IMR-90 (cell line): ENCODE data around the gene LRRC47. TPM values are rescaled to one million over a fixed set of nuclear protein-coding genes. Genes with fewer than 3 reads are reported as not detected.

Experiments used
- ATAC-seq: fragments of 200-7000 bp; cut with Tn5 transposase; 2 replicates; pipeline ENCODE4 v1.9.1; 2020; ENCODE audit warnings: low read depth, mild to moderate bottlenecking, moderate library complexity
- BruUV-seq: library from RNA; stranded (reverse); fragments of 400-500 nt; replicated peaks from 2 replicates; lab custom pipeline; 2021; lab: Mats Ljungman, UMichigan
- CTCF ChIA-PET: fragments of 300-600 bp; formaldehyde crosslinking; extraction: SDS; loops from one replicate; lab custom pipeline; 2021; ENCODE audit warnings: antibody characterized with exemption; lab: Yijun Ruan, JAX
- POLR2A ChIA-PET: fragments of 300-600 bp; sonication (Branson Sonifier 250); formaldehyde crosslinking; loops from one replicate; lab custom pipeline; 2022; ENCODE audit warnings: antibody characterized with exemption; ENCODE audit not compliant: unreplicated experiment; lab: Charles Lee
- DNase-seq: peaks from one replicate; pipeline ENCODE4 v3.0.0; 2013
- H2AFZ ChIP-seq: replicated peaks from 2 replicates; pipeline ENCODE3; 2013; ENCODE audit warnings: low read length, mild to moderate bottlenecking; ENCODE audit not compliant: poor library complexity
- H2AK5ac ChIP-seq: 2 replicates; pipeline ENCODE4 v1.6.1; 2013; ENCODE audit warnings: low read depth, low read length, inconsistent platforms
- H2AK9ac ChIP-seq: replicated peaks from 2 replicates; pipeline ENCODE3; 2013; ENCODE audit warnings: mild to moderate bottlenecking, low read depth, low read length, moderate library complexity; ENCODE audit not compliant: poor library complexity
- H2BK120ac ChIP-seq: 2 replicates; pipeline ENCODE4 v1.6.1; 2013; ENCODE audit warnings: low read depth, low read length, inconsistent platforms
- H2BK15ac ChIP-seq: 3 replicates; pipeline ENCODE4 v1.6.1; 2013; ENCODE audit warnings: low read depth, low read length, inconsistent platforms
- H2BK20ac ChIP-seq: 2 replicates; pipeline ENCODE4 v1.6.1; 2013; ENCODE audit warnings: low read depth, mild to moderate bottlenecking, inconsistent platforms, low read length, moderate library complexity
- H2BK5ac ChIP-seq: 2 replicates; pipeline ENCODE4 v1.6.1; 2013; ENCODE audit warnings: mild to moderate bottlenecking, low read depth, low read length, inconsistent platforms; ENCODE audit not compliant: poor library complexity, severe bottlenecking
- H3K14ac ChIP-seq: replicated peaks from 2 replicates; pipeline ENCODE4 v1.6.1; 2013; ENCODE audit warnings: low read depth, low read length, inconsistent platforms
- H3K18ac ChIP-seq: 2 replicates; pipeline ENCODE4 v1.6.1; 2013; ENCODE audit warnings: low read depth, low read length, control low read depth
- H3K23ac ChIP-seq: 2 replicates; pipeline ENCODE4 v1.6.1; 2013; ENCODE audit warnings: low read depth, low read length, inconsistent platforms
- H3K27ac ChIP-seq: 2 replicates; pipeline ENCODE4 v1.5.1; 2013; ENCODE audit warnings: mild to moderate bottlenecking, control low read depth, low read length; ENCODE audit not compliant: insufficient read depth
- H3K27me3 ChIP-seq: 2 replicates; pipeline ENCODE4 v1.6.1; 2013; ENCODE audit warnings: low read length; ENCODE audit not compliant: control insufficient read depth, insufficient read depth
- H3K36me3 ChIP-seq: 2 replicates; pipeline ENCODE4 v1.6.1; 2013; ENCODE audit warnings: low read length, mixed read lengths; ENCODE audit not compliant: control insufficient read depth, insufficient read depth
- H3K4ac ChIP-seq: 2 replicates; pipeline ENCODE4 v1.6.1; 2013; ENCODE audit warnings: low read depth, low read length, inconsistent platforms
- H3K4me1 ChIP-seq: 2 replicates; pipeline ENCODE4 v1.6.1; 2013; ENCODE audit warnings: low read length, mixed read lengths; ENCODE audit not compliant: control insufficient read depth, insufficient read depth
- H3K4me2 ChIP-seq: 2 replicates; pipeline ENCODE4 v1.6.1; 2013; ENCODE audit warnings: low read depth, mild to moderate bottlenecking, control low read depth, low read length, moderate library complexity
- H3K4me3 ChIP-seq: 2 replicates; pipeline ENCODE4 v1.5.1; 2013; ENCODE audit warnings: low read depth, mild to moderate bottlenecking, control low read depth, low read length, moderate library complexity; ENCODE audit not compliant: insufficient read depth
- H3K56ac ChIP-seq: 2 replicates; pipeline ENCODE4 v1.6.1; 2013; ENCODE audit warnings: low read length, inconsistent platforms; ENCODE audit not compliant: insufficient read depth; ENCODE audit errors: extremely low read depth
- H3K79me1 ChIP-seq, 2 experiments: 2 replicates each; pipeline ENCODE4 v1.6.1; 2013; ENCODE audit warnings: low read length in 2 of 2, inconsistent platforms in 1 of 2, low read depth in 1 of 2
- H3K9ac ChIP-seq: 2 replicates; pipeline ENCODE4 v1.6.1; 2013; ENCODE audit warnings: low read depth, low read length, control low read depth
- H3K9me1 ChIP-seq: 2 replicates; pipeline ENCODE4 v1.6.1; 2013; ENCODE audit warnings: low read length, inconsistent platforms; ENCODE audit not compliant: insufficient read depth
- H3K9me3 ChIP-seq: 2 replicates; pipeline ENCODE4 v1.6.1; 2013; ENCODE audit warnings: low read length; ENCODE audit not compliant: control insufficient read depth, insufficient read depth
- H4K20me1 ChIP-seq: 2 replicates; pipeline ENCODE4 v1.6.1; 2013; ENCODE audit warnings: low read length, inconsistent platforms; ENCODE audit not compliant: insufficient read depth
- H4K5ac ChIP-seq: 2 replicates; pipeline ENCODE4 v1.6.1; 2013; ENCODE audit warnings: mild to moderate bottlenecking, low read depth, low read length, control low read depth
- H4K8ac ChIP-seq, 2 experiments: 2 replicates each; pipeline ENCODE4 v1.6.1; 2013; ENCODE audit warnings: low read depth in 2 of 2, low read length in 2 of 2, control low read depth in 1 of 2, inconsistent platforms in 1 of 2
- H4K91ac ChIP-seq: 2 replicates; pipeline ENCODE4 v1.6.1; 2013; ENCODE audit warnings: low read depth, low read length, inconsistent platforms; ENCODE audit not compliant: insufficient read depth
- BHLHE40 ChIP-seq: fragments of 150-350 bp; IDR thresholded peaks from 2 replicates; pipeline ENCODE4 v1.6.1; 2016; ENCODE audit warnings: mild to moderate bottlenecking, low read depth, low read length
- CEBPB ChIP-seq: IDR thresholded peaks from 2 replicates; pipeline ENCODE4 v1.6.1; 2012; ENCODE audit warnings: low read depth, low read length, improper control_type of control experiment
- CHD1 ChIP-seq: IDR thresholded peaks from 2 replicates; pipeline ENCODE4 v1.6.1; 2012; ENCODE audit warnings: low read depth, low read length, improper control_type of control experiment
- FOS ChIP-seq: fragments of 150-350 bp; IDR thresholded peaks from 2 replicates; pipeline ENCODE4 v1.6.1; 2016; ENCODE audit warnings: low read depth, low read length
- MAFK ChIP-seq: IDR thresholded peaks from 2 replicates; pipeline ENCODE4 v1.6.1; 2012; ENCODE audit warnings: low read depth, low read length, improper control_type of control experiment
- MAZ ChIP-seq: IDR thresholded peaks from 2 replicates; pipeline ENCODE4 v1.6.1; 2012; ENCODE audit warnings: low read depth, mild to moderate bottlenecking, low read length, improper control_type of control experiment, moderate library complexity, borderline replicate concordance
- NFE2L2 ChIP-seq: fragments of 150-350 bp; IDR thresholded peaks from 2 replicates; pipeline ENCODE4 v1.6.1; 2016; ENCODE audit warnings: low read depth, mild to moderate bottlenecking, low read length
- POLR2A ChIP-seq: IDR thresholded peaks from 2 replicates; pipeline ENCODE4 v1.6.1; 2012; ENCODE audit warnings: mild to moderate bottlenecking, low read depth, low read length
- RAD21 ChIP-seq: IDR thresholded peaks from 2 replicates; pipeline ENCODE4 v1.6.1; 2012; ENCODE audit warnings: low read length, improper control_type of control experiment
- WGBS, 2 experiments: methylation state at CpG; one replicate each; pipeline versions ENCODE4 v1.1.5 to v1.1.7; 2013; ENCODE audit warnings: missing lambda C conversion rate in 2 of 2; ENCODE audit not compliant: insufficient read length in 1 of 2; ENCODE audit errors: extremely low coverage in 2 of 2; 5-methylcytosine and 5-hydroxymethylcytosine counted together
- dilution Hi-C: fragments of 300-500 bp; cut with HindIII; formaldehyde crosslinking; loops from one replicate; pipeline ENCODE4 v1.14.3; 2018; ENCODE audit warnings: low sequenced_read_pairs; ENCODE audit not compliant: unreplicated experiment
- in situ Hi-C: fragments of 300-500 bp; cut with MboI; formaldehyde crosslinking; loops from 3 replicates; pipeline ENCODE4 v1.14.3; 2019; ENCODE audit warnings: low sequenced_read_pairs, inconsistent platforms, mixed read lengths
- intact Hi-C: fragments of 100-400 bp; cut with micrococcal nuclease; formaldehyde crosslinking; loops from 2 replicates; pipeline ENCODE4 v1.10.0; 2022
- polyA plus RNA-seq, 3 experiments: library from polyadenylated mRNA; depleted of rRNA; stranded (reverse); fragments of >200 nt; gene quantifications; 2 replicates each; pipeline ENCODE4 v1.2.3, GENCODE V29; 2012; ENCODE audit warnings: low replicate concordance in 1 of 3
- total RNA-seq: library from RNA; depleted of rRNA; stranded (reverse); fragments of >200 nt; gene quantifications from 2 replicates; pipeline ENCODE4 v1.2.3, GENCODE V29; 2012
- TF ChIP-seq, protein P1 (sequence below): conservative IDR thresholded peaks from 2 replicates; pipeline ENCODE4 v1.5.1; 2012; ENCODE audit warnings: mild to moderate bottlenecking, low read depth, low read length, improper control_type of control experiment
- TF ChIP-seq, protein P2 (sequence below): fragments of 150-350 bp; IDR thresholded peaks from 2 replicates; pipeline ENCODE4 v1.6.1; 2017; ENCODE audit warnings: mild to moderate bottlenecking, antibody characterized with exemption, low read length, low read depth

Gene LRRC47
- total and polyA plus RNA-seq, 2 of the 4 experiments (the other 2 are of a cell fraction): 15.2 to 19.7 TPM

DNA sequence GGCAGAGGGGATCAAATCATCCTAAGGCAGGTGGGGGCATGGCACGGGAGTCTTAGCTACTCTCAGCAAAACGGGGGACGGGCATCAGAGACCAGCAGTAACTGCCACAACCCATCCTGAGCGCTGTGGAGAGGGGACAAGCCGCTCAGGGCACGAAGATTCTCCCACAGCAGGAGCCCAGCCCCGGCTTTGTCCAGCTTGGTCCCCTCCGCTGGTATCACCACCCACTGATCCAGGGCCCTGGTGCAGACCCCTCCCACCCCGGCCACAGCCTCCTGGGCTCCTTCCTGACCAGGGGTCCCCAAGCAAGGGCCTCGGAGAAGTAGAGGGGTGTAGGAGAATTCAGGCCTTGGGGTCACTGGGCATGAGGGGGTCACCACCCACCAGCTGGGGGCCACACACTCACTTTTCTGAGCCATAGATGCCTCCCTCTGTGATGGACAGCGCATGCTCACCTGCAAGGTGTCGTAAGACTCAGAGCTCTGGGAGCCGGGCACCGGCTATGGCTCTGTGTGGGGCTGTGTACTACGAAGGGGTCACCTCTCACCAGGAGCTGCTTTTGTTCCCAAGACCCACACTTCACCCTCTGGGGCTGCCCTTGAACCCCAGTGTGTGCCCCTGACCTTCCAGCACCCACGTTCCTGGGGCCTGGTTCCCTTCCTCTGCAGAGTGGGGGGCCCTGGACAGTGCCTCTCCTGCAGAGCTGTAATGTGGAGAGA lies 26.1 kb downstream of the LRRC47 start:
- dilution Hi-C loops: no loop called here
- no peak overlapping the region for H3K4me3 ChIP-seq
- no peak overlapping the region for H2BK120ac ChIP-seq
- no peak overlapping the region for H2AK5ac ChIP-seq
- no peak overlapping the region for H3K56ac ChIP-seq
- no peaks in the 10 kb centered on the region for H3K9me1 ChIP-seq
- H2BK5ac ChIP-seq: no peak overlapping the region
- H3K23ac ChIP-seq: no peak overlapping the region
- no peaks in the 10 kb centered on the region for H3K79me1 ChIP-seq
- intact Hi-C loops: no loop called here
- H3K4ac ChIP-seq: no peak overlapping the region
- H2BK15ac ChIP-seq: no peak overlapping the region
- no peak overlapping the region for H2AFZ ChIP-seq
- peak overlapping the region; percentile 61 for H2AK9ac ChIP-seq
- no peak overlapping the region for H4K8ac ChIP-seq
- no peak overlapping the region for H3K4me2 ChIP-seq
- POLR2A ChIA-PET: no interaction called here
- no TSS peak for BruUV-seq
- in situ Hi-C loops: no loop called here
- H3K18ac ChIP-seq: no peak overlapping the region
- H4K5ac ChIP-seq: no peak overlapping the region
- H3K27ac ChIP-seq: no peak overlapping the region
- no peak overlapping the region for H4K91ac ChIP-seq
- H4K20me1 ChIP-seq: no peaks in the 10 kb centered on the region
- no peak for DNase-seq
- H3K9ac ChIP-seq: no peak overlapping the region
- no peak overlapping the region for H2BK20ac ChIP-seq
- no peak overlapping the region for H3K14ac ChIP-seq
- H3K27me3 ChIP-seq: peaks cover 3% of the 10 kb centered on the region
- H3K4me1 ChIP-seq: peaks cover 8% of the 10 kb centered on the region
- CTCF ChIA-PET: no interaction called here
- ATAC-seq: no peak
- no peaks in the 10 kb centered on the region for H3K36me3 ChIP-seq
- H3K9me3 ChIP-seq: no peaks in the 10 kb centered on the region
- TF ChIP-seq BHLHE40: no peak
- TF ChIP-seq RAD21: no peak
- TF ChIP-seq, protein P1, sequence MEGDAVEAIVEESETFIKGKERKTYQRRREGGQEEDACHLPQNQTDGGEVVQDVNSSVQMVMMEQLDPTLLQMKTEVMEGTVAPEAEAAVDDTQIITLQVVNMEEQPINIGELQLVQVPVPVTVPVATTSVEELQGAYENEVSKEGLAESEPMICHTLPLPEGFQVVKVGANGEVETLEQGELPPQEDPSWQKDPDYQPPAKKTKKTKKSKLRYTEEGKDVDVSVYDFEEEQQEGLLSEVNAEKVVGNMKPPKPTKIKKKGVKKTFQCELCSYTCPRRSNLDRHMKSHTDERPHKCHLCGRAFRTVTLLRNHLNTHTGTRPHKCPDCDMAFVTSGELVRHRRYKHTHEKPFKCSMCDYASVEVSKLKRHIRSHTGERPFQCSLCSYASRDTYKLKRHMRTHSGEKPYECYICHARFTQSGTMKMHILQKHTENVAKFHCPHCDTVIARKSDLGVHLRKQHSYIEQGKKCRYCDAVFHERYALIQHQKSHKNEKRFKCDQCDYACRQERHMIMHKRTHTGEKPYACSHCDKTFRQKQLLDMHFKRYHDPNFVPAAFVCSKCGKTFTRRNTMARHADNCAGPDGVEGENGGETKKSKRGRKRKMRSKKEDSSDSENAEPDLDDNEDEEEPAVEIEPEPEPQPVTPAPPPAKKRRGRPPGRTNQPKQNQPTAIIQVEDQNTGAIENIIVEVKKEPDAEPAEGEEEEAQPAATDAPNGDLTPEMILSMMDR: no peak
- TF ChIP-seq CHD1: no peak
- TF ChIP-seq MAZ: no peak
- TF ChIP-seq MAFK: no peak
- no peak for TF ChIP-seq POLR2A
- TF ChIP-seq FOS: no peak
- TF ChIP-seq, protein P2, sequence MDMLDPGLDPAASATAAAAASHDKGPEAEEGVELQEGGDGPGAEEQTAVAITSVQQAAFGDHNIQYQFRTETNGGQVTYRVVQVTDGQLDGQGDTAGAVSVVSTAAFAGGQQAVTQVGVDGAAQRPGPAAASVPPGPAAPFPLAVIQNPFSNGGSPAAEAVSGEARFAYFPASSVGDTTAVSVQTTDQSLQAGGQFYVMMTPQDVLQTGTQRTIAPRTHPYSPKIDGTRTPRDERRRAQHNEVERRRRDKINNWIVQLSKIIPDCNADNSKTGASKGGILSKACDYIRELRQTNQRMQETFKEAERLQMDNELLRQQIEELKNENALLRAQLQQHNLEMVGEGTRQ: no peak
- TF ChIP-seq NFE2L2: no peak
- no peak for TF ChIP-seq CEBPB
- WGBS, 2 experiments: 91% methylated on average over 6 of the region's 16 CpGs; no CpG with 5 or more reads in 1 of the 2 experiments
